ENCODE measurements around the gene CMTM3. TPM values are rescaled to one million over a fixed set of nuclear protein-coding genes. Genes with fewer than 3 reads are reported as not detected.

CMTM3 gene
- total RNA-seq, 2 donors from 2014 or later: 82.4 to 90.6 TPM

DNA sequence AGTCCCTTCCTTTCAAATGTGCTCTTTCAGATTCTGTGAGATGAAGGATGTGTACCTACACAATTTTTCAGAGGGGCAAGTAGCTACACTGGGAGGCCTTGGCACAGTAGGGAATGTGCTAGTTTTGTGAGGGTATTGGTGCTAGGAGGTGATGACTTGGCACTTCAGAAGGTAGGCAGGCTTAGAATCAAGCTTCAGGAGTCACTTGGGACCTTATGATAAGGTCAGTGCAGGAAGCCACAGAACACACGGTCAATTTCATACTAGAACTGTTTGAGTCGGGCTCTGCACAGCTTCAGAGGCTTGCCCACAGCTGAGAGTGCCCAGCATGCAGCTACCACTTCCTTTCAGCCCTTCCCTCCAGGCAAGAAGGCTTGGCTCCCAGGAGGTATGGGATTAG is 32.1 kb upstream of the CMTM3 start:
- Mint-ChIP-seq H3K4me1 (ENCODE audit: low read depth) (peaks cover 16% of the 10 kb centered on the region), H3K27me3 (ENCODE audit: low read depth) (peaks cover 6% of the 10 kb centered on the region), H3K4me3 (no peak overlapping the region), H3K36me3 (ENCODE audit: insufficient read depth in 2 of 2) (peaks cover under 1 to 7% of the 10 kb centered on the region in 2 donors), H3K9me3 (no peaks in the 10 kb centered on the region), H3K27ac (no peak overlapping the region)
- DNase-seq (no peak), ATAC-seq (replicated peaks in 1 of 2) (peak in 1 of 2 donors; percentile 33)

DNA sequence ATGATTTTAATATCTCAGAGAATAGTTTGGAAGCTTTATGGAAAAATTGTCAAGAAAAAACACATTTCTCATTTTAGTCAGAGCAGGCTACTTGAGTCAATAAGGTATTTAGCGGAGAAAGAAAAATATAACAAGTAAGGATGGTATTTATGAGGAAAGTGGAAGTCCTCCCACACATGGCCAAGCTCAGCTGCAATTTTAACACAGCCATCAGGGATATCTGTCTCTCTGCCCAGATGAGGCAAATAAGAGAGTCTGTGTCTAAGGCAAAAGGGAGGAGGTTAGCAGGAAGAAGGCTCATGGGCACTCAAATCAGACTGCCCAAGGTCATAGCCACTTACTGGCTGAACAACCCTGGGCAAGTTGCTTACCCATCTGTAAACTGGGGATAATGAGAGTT is 30.4 kb upstream of the CMTM3 start:
- Mint-ChIP-seq H3K27ac (no peak overlapping the region), H3K36me3 (ENCODE audit: insufficient read depth in 2 of 2) (no peaks in the 10 kb centered on the region), H3K4me3 (no peak overlapping the region), H3K9me3 (no peaks in the 10 kb centered on the region), H3K4me1 (ENCODE audit: low read depth) (peaks cover 9% of the 10 kb centered on the region), H3K27me3 (ENCODE audit: low read depth) (peaks cover 24% of the 10 kb centered on the region)
- ATAC-seq (replicated peaks in 1 of 2) (no peak), DNase-seq (no peak)

DNA sequence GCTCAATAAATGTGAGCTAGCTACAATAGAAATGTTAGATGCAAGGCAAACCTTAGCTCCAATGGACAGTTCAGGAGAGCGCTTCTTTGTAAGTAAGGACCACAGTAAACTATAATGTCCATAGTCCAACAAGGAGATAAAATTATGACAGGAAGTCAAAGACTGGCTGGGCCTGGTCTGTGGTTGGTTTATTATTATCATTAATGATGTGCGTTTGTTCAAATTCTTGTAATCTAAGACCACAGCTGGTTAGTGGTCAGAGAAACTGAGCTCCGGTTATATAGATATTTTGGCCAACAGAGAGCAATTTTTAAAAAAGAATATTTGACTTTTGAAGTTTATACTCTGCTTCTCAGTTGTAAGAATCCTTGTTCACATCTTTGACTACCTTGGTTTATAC is 30.0 kb upstream of the CMTM3 start:
- peaks cover 0 to 1% of the 10 kb centered on the region in 2 donors for H3K36me3 Mint-ChIP-seq (ENCODE audit: insufficient read depth in 2 of 2)
- no peak overlapping the region for H3K27ac Mint-ChIP-seq
- no peak for DNase-seq
- no peak overlapping the region for H3K4me3 Mint-ChIP-seq
- H3K27me3 Mint-ChIP-seq (ENCODE audit: low read depth): peaks cover 28% of the 10 kb centered on the region
- no peaks in the 10 kb centered on the region for H3K9me3 Mint-ChIP-seq
- H3K4me1 Mint-ChIP-seq (ENCODE audit: low read depth): peaks cover 5% of the 10 kb centered on the region
- no peak for ATAC-seq (replicated peaks in 1 of 2)

DNA sequence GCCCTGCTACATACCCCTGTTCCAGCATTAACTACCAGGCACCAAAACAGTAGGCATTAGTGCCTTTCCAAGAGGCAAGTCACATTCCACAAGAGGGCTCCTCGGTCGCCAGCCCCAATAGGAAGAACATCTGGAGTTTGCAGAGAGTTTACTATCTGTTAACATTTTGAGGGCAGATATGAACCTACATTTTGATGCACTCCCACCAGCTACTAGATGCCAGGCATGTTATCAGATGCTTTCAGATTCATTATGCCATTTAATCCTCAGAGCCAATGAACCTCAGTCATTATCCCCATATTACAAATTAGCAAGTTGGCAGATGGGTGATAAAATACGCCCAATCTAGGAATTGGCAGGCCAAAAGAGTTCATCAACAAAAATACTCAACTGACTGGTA is 29.4 kb upstream of the CMTM3 start:
- ATAC-seq (replicated peaks in 1 of 2): no peak
- no peak overlapping the region for H3K27ac Mint-ChIP-seq
- peaks cover 33% of the 10 kb centered on the region for H3K27me3 Mint-ChIP-seq (ENCODE audit: low read depth)
- no peaks in the 10 kb centered on the region for H3K9me3 Mint-ChIP-seq
- no peak overlapping the region for H3K4me3 Mint-ChIP-seq
- peaks cover 5% of the 10 kb centered on the region for H3K4me1 Mint-ChIP-seq (ENCODE audit: low read depth)
- peaks cover 0 to 1% of the 10 kb centered on the region in 2 donors for H3K36me3 Mint-ChIP-seq (ENCODE audit: insufficient read depth in 2 of 2)
- no peak for DNase-seq

DNA sequence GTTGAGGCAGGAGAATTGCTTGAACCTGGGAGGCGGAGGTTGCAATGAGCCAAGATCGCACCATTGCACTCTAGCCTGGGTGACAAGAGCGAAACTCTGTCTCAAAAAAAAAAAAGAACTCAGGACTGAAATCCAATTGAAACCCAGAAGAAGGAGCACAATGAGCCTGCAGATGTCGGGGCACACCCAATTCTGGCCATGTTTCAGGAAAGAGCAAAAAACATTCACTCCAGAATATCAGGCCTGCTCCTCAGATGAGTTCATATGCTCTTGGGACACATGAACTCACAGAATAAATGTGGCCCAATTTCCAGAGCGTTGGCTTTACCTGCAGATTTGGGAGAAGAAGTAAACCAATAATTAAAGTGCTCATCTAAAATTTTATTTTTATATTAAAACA is 28.2 kb upstream of the CMTM3 start:
- no peak overlapping the region for H3K4me3 Mint-ChIP-seq
- H3K9me3 Mint-ChIP-seq: no peaks in the 10 kb centered on the region
- H3K27ac Mint-ChIP-seq: no peak overlapping the region
- H3K27me3 Mint-ChIP-seq (ENCODE audit: low read depth): peaks cover 46% of the 10 kb centered on the region
- no peak for ATAC-seq (replicated peaks in 1 of 2)
- H3K4me1 Mint-ChIP-seq (ENCODE audit: low read depth): peaks cover 5% of the 10 kb centered on the region
- DNase-seq: no peak
- H3K36me3 Mint-ChIP-seq (ENCODE audit: insufficient read depth in 2 of 2): peaks cover 0 to 1% of the 10 kb centered on the region in 2 donors

DNA sequence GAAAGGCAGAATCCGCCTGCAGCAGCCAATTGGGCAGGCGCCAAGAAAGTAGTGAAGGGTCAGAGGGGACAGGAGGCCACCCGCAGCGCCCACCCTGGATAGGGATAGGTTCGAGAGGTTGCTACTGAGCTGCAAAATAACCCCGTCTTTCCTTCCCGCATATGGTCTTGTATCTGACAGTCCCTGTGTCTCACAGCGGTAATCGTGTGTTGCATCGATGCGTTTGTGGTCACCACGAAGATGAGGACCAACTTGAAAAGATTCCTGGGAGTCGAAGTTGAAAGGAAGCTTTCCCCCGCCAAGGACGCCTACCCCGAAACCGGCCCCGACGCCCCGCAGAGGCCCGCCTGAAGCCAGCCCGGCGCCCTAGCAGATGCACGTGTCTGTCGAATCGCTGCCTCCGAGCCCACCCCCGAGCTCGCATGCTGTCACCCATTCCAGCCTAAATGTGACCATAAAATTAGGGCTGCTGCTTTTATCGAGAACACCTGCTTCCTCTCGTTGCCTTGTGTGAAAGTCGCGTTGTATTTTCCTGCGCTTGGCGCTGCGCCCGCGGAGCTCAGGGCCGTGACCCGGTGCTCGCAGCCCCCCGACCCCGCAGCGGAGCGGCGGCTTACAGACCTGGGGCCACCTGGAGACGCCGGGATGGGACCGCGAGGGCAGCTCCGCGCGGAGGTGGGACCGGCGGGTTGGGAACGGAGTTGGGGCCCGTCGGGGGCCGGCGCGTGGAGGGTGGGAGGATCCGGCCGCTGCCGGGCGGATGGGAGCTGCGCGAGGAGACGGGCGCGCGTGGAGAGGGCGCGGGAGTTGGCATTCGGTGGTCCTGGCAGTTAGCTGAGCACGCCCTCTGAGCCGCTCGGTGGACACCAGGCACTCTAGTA is 25.6 kb upstream of the CMTM3 start, which contains the start of gene CMTM2:
TSS of gene CMTM2 (plus strand) at position 813 of the 881 bp plus-strand sequence. CDS start 145 bp downstream, outside the sequence.
- Mint-ChIP-seq H3K4me1 (ENCODE audit: low read depth) (peaks cover 5% of the 10 kb centered on the region), H3K36me3 (ENCODE audit: insufficient read depth in 2 of 2) (peaks cover 0 to 1% of the 10 kb centered on the region in 2 donors), H3K27me3 (ENCODE audit: low read depth) (peaks cover 46% of the 10 kb centered on the region), H3K27ac (no peak within 1 kb of the TSS), H3K9me3 (no peaks in the 10 kb centered on the region), H3K4me3 (peak within 1 kb of the TSS; percentile 67 to 69)
- DNase-seq: no peak
- peak; percentile 39 to 45 for ATAC-seq (replicated peaks in 1 of 2)

DNA sequence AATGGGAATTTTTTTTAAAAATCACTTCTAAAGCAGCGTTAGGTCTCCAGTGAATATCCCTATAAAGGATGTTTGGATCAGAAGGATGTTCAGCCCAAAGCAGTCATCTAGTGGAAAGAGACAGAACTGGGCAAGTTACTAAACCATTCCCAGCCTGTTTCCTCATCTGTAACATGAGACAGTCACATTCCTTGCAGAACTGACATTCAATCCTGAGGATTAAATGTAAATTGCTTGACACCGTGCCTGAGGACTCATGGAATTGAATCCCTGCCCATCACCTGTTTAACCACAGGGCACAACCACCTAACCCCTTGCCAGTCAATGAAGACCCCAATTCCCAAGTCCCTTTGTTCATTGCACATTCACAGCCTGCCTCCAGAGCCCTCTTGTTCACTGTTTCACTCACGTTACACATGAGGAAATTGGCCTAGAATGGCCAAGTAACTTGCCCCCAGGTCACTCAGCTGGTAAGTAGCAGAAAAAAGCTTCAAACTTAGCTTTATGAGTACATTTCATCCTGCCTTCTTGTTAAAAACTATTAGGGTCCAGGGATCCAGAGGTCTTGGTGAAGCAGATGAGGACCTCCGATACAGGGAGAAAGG is 23.8 kb upstream of the CMTM3 start:
- Mint-ChIP-seq H3K27me3 (ENCODE audit: low read depth) (peaks cover 46% of the 10 kb centered on the region), H3K4me1 (ENCODE audit: low read depth) (peaks cover 5% of the 10 kb centered on the region), H3K36me3 (ENCODE audit: insufficient read depth in 2 of 2) (peaks cover 0 to 1% of the 10 kb centered on the region in 2 donors), H3K4me3 (no peak overlapping the region), H3K9me3 (no peaks in the 10 kb centered on the region), H3K27ac (no peak overlapping the region)
- no peak for DNase-seq
- no peak for ATAC-seq (replicated peaks in 1 of 2)

DNA sequence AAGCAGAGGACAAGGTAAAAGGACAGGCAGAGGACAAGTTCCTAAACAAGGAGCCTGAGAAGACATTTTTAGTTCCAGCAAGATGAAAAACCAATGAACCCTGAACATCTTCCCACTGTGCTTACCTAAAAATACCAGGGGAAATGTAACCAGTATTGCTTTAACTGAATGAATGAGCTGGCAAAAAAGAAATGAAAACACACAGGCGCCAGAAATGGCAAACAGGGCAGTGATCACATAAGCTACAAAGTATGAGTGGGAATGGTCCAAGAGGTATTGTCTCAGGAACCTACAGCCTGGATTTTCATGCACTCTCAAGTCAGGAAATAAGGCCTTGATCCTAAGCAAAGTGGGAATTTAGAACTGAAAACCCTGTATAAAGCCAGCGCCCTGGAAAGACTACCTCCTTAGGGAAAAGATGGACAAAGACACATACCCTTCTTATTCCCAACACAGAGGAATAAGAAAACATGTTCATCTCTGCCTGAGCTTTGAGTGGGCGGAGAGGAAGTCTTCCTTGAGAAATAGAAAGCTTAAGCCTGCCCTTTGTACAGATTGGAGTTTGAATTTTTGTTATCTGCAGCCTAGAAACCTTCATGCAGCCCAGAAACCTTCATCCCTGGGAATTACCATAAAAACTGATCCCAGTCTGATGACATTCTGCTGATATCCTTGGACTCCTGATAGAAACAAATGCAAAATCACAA is 23.1 kb upstream of the CMTM3 start:
- Mint-ChIP-seq H3K27ac (no peak overlapping the region), H3K4me3 (no peak overlapping the region), H3K36me3 (ENCODE audit: insufficient read depth in 2 of 2) (peaks cover 0 to 1% of the 10 kb centered on the region in 2 donors), H3K9me3 (no peaks in the 10 kb centered on the region), H3K27me3 (ENCODE audit: low read depth) (peaks cover 46% of the 10 kb centered on the region), H3K4me1 (ENCODE audit: low read depth) (peaks cover 5% of the 10 kb centered on the region)
- no peak for ATAC-seq (replicated peaks in 1 of 2)
- DNase-seq: no peak

DNA sequence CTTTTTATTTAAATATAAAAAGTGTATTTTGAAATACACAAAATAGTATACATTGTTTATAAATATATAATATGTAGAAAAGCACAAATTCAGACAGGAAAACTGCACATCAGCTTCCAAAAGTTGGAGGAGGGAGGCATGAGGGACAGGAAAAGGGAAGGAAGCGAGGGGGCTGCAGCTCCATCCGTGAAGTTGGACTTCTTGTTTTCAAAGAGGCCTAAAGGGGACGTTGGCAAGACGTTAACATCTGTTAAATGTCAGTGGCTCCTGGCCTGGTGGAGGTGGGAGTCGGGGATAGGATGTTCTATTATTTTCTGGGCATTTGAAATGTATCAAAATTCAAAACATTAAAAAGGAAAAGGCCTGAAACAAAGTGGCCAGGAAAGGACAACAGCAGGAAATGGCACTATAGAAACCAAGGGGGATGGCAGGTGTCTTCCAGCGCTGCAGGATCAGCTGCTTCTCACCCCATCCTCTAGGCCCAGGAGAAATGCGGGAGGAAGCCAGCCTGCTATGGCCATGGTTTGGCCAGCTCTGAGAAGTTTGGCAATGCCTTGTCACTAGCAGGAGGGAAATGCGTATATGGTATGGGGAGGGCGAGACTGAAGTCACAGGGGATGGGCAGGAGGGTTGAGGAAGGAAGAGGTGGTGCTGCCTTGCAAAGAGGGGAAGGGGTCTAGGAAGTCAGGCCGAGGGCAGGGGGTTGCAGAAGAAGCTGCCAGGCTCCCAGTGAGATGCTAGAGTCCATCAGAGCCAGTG is 18.8 kb upstream of the CMTM3 start:
- no peak for DNase-seq
- no peak for ATAC-seq (replicated peaks in 1 of 2)
- Mint-ChIP-seq H3K9me3 (no peaks in the 10 kb centered on the region), H3K27ac (no peak overlapping the region), H3K27me3 (ENCODE audit: low read depth) (peaks cover 6% of the 10 kb centered on the region), H3K4me3 (no peak overlapping the region), H3K36me3 (ENCODE audit: insufficient read depth in 2 of 2) (no peaks in the 10 kb centered on the region), H3K4me1 (ENCODE audit: low read depth) (peaks cover 37% of the 10 kb centered on the region)

DNA sequence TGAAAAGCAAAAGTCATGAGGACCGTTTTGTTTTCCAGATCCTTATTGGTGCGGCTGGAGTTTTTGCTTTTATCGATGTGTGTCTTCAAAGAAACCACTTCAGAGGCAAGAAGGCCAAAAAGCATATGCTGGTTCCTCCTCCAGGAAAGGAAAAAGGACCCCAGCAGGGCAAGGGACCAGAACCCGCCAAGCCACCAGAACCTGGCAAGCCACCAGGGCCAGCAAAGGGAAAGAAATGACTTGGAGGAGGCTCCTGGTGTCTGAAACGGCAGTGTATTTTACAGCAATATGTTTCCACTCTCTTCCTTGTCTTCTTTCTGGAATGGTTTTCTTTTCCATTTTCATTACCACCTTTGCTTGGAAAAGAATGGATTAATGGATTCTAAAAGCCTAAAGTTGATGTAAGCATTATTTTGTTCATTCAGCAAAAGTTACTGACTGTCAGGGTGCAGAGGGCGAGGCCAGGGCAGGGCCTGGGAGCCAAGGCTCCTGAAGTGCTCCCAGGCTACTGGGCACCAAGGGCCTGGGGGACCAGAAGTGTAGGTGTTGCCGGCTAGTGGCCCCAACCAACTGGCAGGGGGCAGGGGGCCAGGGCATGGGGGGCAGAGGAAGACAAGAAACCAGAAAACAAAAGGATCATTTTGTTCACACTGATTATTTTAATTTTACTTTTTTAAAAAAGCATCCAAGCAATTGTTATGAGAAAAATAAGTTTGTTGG is 16.5 kb upstream of the CMTM3 start:
- H3K4me1 Mint-ChIP-seq (ENCODE audit: low read depth): peaks cover 49% of the 10 kb centered on the region
- no peaks in the 10 kb centered on the region for H3K27me3 Mint-ChIP-seq (ENCODE audit: low read depth)
- H3K27ac Mint-ChIP-seq: no peak overlapping the region
- H3K9me3 Mint-ChIP-seq: no peaks in the 10 kb centered on the region
- no peaks in the 10 kb centered on the region for H3K36me3 Mint-ChIP-seq (ENCODE audit: insufficient read depth in 2 of 2)
- ATAC-seq (replicated peaks in 1 of 2) (no peak), DNase-seq (no peak)
- H3K4me3 Mint-ChIP-seq: peak overlapping the region in 1 of 2 donors; percentile 59

DNA sequence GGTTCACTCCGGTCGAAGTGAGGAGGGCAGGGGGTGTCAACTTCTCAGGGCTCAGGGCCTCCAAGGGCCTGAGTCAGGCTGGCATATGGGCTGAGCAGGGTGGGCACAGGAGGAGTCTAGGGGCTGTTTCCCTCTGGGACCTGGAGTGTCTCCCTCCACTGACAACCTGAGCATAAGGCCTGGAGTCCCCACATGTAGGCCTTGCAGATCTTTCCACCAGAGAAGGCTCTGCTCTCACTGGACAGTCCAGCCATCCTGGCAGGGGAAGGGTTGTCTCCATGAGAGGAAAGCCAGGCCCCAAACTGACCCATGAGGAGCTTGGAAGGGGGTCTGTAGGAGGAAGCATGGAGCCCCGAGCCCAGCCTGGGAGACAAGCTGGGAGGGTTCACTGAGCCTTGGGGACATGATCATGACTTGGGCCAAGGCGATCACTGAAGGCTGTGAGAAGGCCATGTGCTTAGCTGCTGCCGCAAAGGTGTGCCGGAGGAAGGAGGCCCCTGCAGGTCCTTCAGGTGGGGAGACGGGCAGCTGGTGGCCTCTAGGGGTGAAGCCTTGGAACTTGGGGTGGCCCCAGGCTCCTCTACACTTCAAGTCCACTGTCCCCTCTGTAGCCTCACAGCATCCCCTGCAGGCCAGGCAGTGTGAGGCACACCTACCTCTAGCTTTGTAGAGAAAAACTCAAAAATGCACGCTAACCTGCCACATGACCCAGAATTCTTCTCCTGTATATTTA is 15.4 kb upstream of the CMTM3 start:
- Mint-ChIP-seq H3K27ac (peak overlapping the region; percentile 53), H3K9me3 (no peaks in the 10 kb centered on the region), H3K36me3 (ENCODE audit: insufficient read depth in 2 of 2) (no peaks in the 10 kb centered on the region)

More for the DNA sequence above, 15.4 kb upstream of the CMTM3 start:
- no peaks in the 10 kb centered on the region for H3K27me3 Mint-ChIP-seq (ENCODE audit: low read depth)
- peaks cover 58% of the 10 kb centered on the region for H3K4me1 Mint-ChIP-seq (ENCODE audit: low read depth)
- DNase-seq: peak; percentile 79 to 80
- ATAC-seq (replicated peaks in 1 of 2): peak; percentile 97 to 98
- peak overlapping the region; percentile 82 to 85 for H3K4me3 Mint-ChIP-seq

Measured in activated T-cell treated with anti-CD3 and anti-CD28 coated beads, Interleukin-2, amount 50 U/mL, for 72 hours (primary cell).